HepG2 (cell line): ENCODE measurements around the gene FAM20A. TPM values are rescaled to one million over a fixed set of nuclear protein-coding genes. Genes with fewer than 3 reads are reported as not detected.
A peak's percentile ranks its signal among the peaks of the same experiment; 100 is the strongest.

Experiments used
- IRX3 ChIP-seq: sonication (generic); formaldehyde crosslinking; IDR thresholded peaks from 2 replicates; pipeline ENCODE4 v1.8.1; 2023; ENCODE audit warnings: mild to moderate bottlenecking, low read depth, missing genetic modification reagents, borderline replicate concordance
- NFKBIZ ChIP-seq: IDR thresholded peaks from 2 replicates; pipeline ENCODE4 v1.6.1; 2018; ENCODE audit warnings: missing genetic modification reagents, missing compliant biosample characterization
- NR1H2 ChIP-seq: sonication (generic); formaldehyde crosslinking; IDR thresholded peaks from 2 replicates; pipeline ENCODE4 v1.8.1; 2022; ENCODE audit warnings: low read depth, missing genetic modification reagents, borderline replicate concordance
- RARA ChIP-seq: IDR thresholded peaks from 2 replicates; pipeline ENCODE4 v1.6.1; 2016; ENCODE audit warnings: missing genetic modification reagents, missing compliant biosample characterization
- ZEB1 ChIP-seq: IDR thresholded peaks from 2 replicates; pipeline ENCODE4 v1.6.1; 2012; ENCODE audit warnings: mild to moderate bottlenecking, low read depth, inconsistent platforms; ENCODE audit not compliant: insufficient replicate concordance
- ZFP82 ChIP-seq: sonication (generic); formaldehyde crosslinking; IDR thresholded peaks from 2 replicates; pipeline ENCODE4 v1.5.1; 2020; ENCODE audit warnings: mild to moderate bottlenecking, missing genetic modification reagents, borderline replicate concordance
- ZNF318 ChIP-seq: sonication (generic); formaldehyde crosslinking; IDR thresholded peaks from 2 replicates; pipeline ENCODE4 v1.4.0; 2020; ENCODE audit warnings: mild to moderate bottlenecking, missing genetic modification reagents
- polyA plus RNA-seq, 8 experiments: library from polyadenylated mRNA; depleted of rRNA in 3 of 8; stranded (reverse) in 7 of 8; unstranded in 1 of 8; fragments of >200 nt; fragmentation: Illumina TruSeq in 4 of 8; extraction: Trizol in 4 of 8; gene quantifications; 2 replicates each; pipeline versions ENCODE4 v1.2.1 to v1.2.3, GENCODE V29; 2011 to 2016; ENCODE audit warnings: low read depth in 4 of 8, missing spikeins in 1 of 8, mixed read lengths in 1 of 8; ENCODE audit not compliant: insufficient read depth in 1 of 8
- total RNA-seq, 5 experiments: library from RNA; depleted of rRNA; stranded (reverse); fragments of >200 nt; fragmentation: Illumina TruSeq; extraction: Trizol; gene quantifications; 2 replicates each; pipeline ENCODE4 v1.2.3, GENCODE V29; 2016; ENCODE audit warnings: low read depth in 1 of 5
- TF ChIP-seq, protein P1 (sequence below): sonication (generic); formaldehyde crosslinking; IDR thresholded peaks from 2 replicates; pipeline ENCODE4 v1.5.0; 2020; ENCODE audit warnings: mild to moderate bottlenecking, missing genetic modification reagents, borderline replicate concordance
- TF ChIP-seq, protein P2 (sequence below): sonication (generic); formaldehyde crosslinking; IDR thresholded peaks from 2 replicates; pipeline ENCODE4 v1.5.1; 2020; ENCODE audit warnings: mild to moderate bottlenecking, missing genetic modification reagents, moderate library complexity

The FAM20A gene
- total and polyA plus RNA-seq, 2 of the 13 experiments (the other 11 are each of a cell fraction or from before 2014, with no cell fraction given): 9.3 to 20.7 TPM

DNA sequence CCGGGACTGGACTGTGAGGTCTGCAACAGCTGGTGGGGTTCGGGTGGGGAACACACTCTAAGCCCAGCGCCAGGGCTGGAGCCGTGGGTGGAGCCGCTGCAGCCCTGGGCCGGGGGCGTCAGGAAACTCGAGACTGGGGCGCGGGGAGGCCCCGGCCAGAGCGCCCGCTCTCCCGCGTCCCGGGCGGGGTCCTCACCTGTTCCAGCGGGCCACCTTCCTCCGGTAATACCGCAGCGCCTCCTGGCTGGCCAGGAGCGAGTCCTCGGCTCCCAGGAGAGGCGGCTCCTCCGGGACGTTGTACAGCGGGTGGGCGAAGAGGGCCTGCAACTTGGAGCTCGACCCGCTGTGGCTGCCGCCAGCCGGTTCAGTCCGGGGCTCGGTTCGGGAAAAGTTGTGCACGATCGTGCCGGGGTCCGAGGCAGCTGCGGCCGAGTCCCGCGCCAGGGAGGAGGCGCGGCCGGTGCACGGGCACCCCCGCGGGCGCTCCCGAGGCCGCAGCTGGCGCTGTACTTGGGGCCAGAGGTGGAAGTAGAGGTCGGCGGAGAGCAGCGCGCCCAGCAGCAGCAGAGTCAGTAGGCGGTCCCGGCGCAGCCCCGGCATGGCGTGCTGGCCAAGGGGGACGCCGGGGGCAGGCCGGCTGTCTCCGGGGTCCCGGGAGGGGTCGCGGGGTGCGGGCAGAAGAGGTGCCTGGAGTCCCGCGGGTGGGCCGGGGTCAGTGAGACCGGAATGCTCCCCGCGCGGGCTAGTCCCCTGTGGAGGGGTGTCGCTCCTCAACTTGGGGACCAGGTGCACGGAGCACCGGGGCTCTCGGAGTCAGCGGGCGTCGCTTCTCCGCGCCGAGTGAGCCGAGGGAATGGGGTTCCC lies 868 bp downstream of the FAM20A start (continued):
- TF ChIP-seq, protein P1, sequence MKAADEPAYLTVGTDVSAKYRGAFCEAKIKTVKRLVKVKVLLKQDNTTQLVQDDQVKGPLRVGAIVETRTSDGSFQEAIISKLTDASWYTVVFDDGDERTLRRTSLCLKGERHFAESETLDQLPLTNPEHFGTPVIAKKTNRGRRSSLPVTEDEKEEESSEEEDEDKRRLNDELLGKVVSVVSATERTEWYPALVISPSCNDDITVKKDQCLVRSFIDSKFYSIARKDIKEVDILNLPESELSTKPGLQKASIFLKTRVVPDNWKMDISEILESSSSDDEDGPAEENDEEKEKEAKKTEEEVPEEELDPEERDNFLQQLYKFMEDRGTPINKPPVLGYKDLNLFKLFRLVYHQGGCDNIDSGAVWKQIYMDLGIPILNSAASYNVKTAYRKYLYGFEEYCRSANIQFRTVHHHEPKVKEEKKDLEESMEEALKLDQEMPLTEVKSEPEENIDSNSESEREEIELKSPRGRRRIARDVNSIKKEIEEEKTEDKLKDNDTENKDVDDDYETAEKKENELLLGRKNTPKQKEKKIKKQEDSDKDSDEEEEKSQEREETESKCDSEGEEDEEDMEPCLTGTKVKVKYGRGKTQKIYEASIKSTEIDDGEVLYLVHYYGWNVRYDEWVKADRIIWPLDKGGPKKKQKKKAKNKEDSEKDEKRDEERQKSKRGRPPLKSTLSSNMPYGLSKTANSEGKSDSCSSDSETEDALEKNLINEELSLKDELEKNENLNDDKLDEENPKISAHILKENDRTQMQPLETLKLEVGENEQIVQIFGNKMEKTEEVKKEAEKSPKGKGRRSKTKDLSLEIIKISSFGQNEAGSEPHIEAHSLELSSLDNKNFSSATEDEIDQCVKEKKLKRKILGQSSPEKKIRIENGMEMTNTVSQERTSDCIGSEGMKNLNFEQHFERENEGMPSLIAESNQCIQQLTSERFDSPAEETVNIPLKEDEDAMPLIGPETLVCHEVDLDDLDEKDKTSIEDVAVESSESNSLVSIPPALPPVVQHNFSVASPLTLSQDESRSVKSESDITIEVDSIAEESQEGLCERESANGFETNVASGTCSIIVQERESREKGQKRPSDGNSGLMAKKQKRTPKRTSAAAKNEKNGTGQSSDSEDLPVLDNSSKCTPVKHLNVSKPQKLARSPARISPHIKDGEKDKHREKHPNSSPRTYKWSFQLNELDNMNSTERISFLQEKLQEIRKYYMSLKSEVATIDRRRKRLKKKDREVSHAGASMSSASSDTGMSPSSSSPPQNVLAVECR: no peak; the same call in 1 of the 2 replicates
- peak; percentile 76; the same call in 1 of the 2 replicates for TF ChIP-seq IRX3 (CRISPR knock-in tag)
- TF ChIP-seq ZFP82 (CRISPR knock-in tag): 0 out of 2 replicates have a peak, but pooled peaks have one; percentile 66
- TF ChIP-seq, protein P2, sequence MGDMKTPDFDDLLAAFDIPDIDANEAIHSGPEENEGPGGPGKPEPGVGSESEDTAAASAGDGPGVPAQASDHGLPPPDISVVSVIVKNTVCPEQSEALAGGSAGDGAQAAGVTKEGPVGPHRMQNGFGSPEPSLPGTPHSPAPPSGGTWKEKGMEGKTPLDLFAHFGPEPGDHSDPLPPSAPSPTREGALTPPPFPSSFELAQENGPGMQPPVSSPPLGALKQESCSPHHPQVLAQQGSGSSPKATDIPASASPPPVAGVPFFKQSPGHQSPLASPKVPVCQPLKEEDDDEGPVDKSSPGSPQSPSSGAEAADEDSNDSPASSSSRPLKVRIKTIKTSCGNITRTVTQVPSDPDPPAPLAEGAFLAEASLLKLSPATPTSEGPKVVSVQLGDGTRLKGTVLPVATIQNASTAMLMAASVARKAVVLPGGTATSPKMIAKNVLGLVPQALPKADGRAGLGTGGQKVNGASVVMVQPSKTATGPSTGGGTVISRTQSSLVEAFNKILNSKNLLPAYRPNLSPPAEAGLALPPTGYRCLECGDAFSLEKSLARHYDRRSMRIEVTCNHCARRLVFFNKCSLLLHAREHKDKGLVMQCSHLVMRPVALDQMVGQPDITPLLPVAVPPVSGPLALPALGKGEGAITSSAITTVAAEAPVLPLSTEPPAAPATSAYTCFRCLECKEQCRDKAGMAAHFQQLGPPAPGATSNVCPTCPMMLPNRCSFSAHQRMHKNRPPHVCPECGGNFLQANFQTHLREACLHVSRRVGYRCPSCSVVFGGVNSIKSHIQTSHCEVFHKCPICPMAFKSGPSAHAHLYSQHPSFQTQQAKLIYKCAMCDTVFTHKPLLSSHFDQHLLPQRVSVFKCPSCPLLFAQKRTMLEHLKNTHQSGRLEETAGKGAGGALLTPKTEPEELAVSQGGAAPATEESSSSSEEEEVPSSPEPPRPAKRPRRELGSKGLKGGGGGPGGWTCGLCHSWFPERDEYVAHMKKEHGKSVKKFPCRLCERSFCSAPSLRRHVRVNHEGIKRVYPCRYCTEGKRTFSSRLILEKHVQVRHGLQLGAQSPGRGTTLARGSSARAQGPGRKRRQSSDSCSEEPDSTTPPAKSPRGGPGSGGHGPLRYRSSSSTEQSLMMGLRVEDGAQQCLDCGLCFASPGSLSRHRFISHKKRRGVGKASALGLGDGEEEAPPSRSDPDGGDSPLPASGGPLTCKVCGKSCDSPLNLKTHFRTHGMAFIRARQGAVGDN (CRISPR knock-in tag): peak; percentile 92
- peak; percentile 53 for TF ChIP-seq ZEB1
- no peak for TF ChIP-seq NR1H2 (CRISPR knock-in tag)
- TF ChIP-seq ZNF318 (CRISPR knock-in tag): peak; percentile 55; the same call in 1 of the 2 replicates
- TF ChIP-seq NFKBIZ: no peak
- TF ChIP-seq RARA: no peak
